ENCODE data around the gene DTWD1. TPM values are rescaled to one million over a fixed set of nuclear protein-coding genes. Genes with fewer than 3 reads are reported as not detected.

DTWD1 gene
- total RNA-seq, 4 donors from 2014 or later, result 16.2 to 36.0 (median 27.8) TPM

DNA sequence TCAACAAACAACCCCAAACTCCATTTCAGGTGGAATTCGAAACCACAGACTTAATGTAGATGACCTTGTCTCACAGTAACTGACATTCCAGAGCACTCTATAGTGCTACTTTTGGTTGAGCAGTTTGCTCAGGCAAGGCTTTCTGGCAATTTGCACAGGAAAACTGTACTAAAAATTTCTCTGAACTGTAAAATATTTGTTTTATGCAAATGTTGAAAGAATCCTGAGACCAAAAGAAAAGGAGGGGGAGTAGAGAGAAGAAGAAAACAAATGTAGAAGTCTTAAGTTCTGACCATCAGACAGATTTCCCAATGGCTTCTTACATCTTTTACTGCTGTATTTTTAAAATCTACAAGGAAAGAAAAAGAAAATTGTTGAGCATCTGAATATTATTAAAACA lies 53.5 kb downstream of the DTWD1 start:
- WGBS, 2 donors, result 48 to 63% methylated on average over 1 of the region's 1 CpG
- DNase-seq, result no peak
- Histone ChIP-seq H3K4me1 (peaks cover 0 to 7% of the 10 kb centered on the region in 2 donors), H3K27ac (no peak overlapping the region), H3K9me3 (no peaks in the 10 kb centered on the region), H3K4me3 (replicated peaks in 1 of 3) (no peak overlapping the region), H3K27me3 (no peaks in the 10 kb centered on the region), H3K36me3 (no peaks in the 10 kb centered on the region)
- intact Hi-C loops (cut with DNase I), result no loop called here
- no peak for TF ChIP-seq CTCF (IDR thresholded peaks at IDR 0.05)

DNA sequence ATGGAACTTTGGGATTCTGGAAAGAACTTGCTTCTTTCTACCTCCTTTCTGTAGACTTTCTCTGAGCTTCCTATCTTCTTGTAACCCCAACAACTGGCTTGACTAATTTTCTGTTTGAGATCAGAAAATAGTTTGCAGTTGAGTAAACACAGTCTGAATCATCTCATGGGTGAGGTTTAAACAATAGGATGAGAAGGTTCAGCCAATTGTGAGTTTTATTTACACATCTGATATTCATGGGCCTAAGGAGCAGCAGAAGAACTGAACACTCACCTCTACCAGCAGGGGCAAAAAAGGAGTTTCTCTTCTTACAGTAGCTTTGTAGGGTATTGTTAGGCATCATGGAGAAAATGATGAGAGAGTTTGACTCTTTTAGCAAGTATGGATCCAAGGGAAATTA lies 54.2 kb downstream of the DTWD1 start:
- no peak overlapping the region for H3K27ac ChIP-seq

DNA sequence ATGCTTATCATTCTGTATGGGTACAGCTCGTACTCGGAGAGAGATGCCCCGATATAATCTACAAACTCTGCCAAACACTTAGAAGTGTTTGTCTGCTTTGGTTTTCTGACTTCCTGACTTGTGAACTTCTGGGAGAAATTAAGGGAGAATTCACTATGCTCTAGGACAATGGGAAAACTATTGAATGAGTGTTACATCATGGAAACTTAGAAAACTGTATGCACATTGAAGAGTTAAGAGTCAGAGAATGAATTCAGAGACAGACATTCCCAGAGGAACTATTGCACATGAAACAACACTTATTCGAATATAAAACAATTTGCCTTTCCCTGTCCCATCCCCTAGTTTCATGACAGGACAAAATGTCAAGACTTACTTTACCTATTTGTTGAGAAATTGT lies 57.8 kb downstream of the DTWD1 start:
- intact Hi-C loops (cut with DNase I), result no loop called here
- Histone ChIP-seq H3K27me3 (no peaks in the 10 kb centered on the region), H3K27ac (no peak overlapping the region), H3K36me3 (no peaks in the 10 kb centered on the region), H3K9me3 (no peaks in the 10 kb centered on the region), H3K4me3 (replicated peaks in 1 of 3) (no peak overlapping the region), H3K4me1 (peaks cover 0 to 7% of the 10 kb centered on the region in 2 donors)
- 84 to 87% methylated on average over 4 of the region's 4 CpGs for WGBS, 2 donors
- no peak for DNase-seq
- TF ChIP-seq POLR2A (IDR thresholded peaks at IDR 0.05) (no peak), CTCF (IDR thresholded peaks at IDR 0.05) (no peak)

More for the DNA sequence above, 54.2 kb downstream of the DTWD1 start:
- no peak for TF ChIP-seq POLR2A (IDR thresholded peaks at IDR 0.05)
- no peak for DNase-seq
- intact Hi-C loops (cut with DNase I), result no loop called here
- Histone ChIP-seq H3K9me3 (no peaks in the 10 kb centered on the region), H3K4me3 (replicated peaks in 1 of 3) (no peak overlapping the region), H3K36me3 (no peaks in the 10 kb centered on the region), H3K4me1 (peaks cover 0 to 7% of the 10 kb centered on the region in 2 donors), H3K27me3 (no peaks in the 10 kb centered on the region)

- no peak for DNase-seq
- WGBS, 2 donors, result 79 to 85% methylated on average over 1 of the region's 1 CpG
- H3K27ac ChIP-seq, result no peak overlapping the region
- H3K36me3 ChIP-seq, result no peaks in the 10 kb centered on the region
- no peak overlapping the region for H3K4me3 ChIP-seq (replicated peaks in 1 of 3)
- H3K4me1 ChIP-seq, result no peaks in the 10 kb centered on the region
- intact Hi-C loops (cut with DNase I), result no loop called here
- TF ChIP-seq CTCF (IDR thresholded peaks at IDR 0.05) (no peak), POLR2A (IDR thresholded peaks at IDR 0.05) (no peak)
- H3K9me3 ChIP-seq, result no peaks in the 10 kb centered on the region
- no peaks in the 10 kb centered on the region for H3K27me3 ChIP-seq
Observed at GRCh38 chr15:49686599-49686998, 65.8 kb downstream of the DTWD1 start.

GRCh38 chr15:49688135-49688790 lies 67.4 kb downstream of the DTWD1 start:
- Histone ChIP-seq H3K27me3 (no peaks in the 10 kb centered on the region), H3K4me1 (no peaks in the 10 kb centered on the region), H3K9me3 (no peaks in the 10 kb centered on the region), H3K4me3 (replicated peaks in 1 of 3) (no peak overlapping the region), H3K36me3 (no peaks in the 10 kb centered on the region), H3K27ac (no peak overlapping the region)
- TF ChIP-seq POLR2A (IDR thresholded peaks at IDR 0.05) (no peak), CTCF (IDR thresholded peaks at IDR 0.05) (no peak)
- WGBS, 2 donors, result 91 to 92% methylated on average over 3 of the region's 3 CpGs
- DNase-seq, result no peak
- intact Hi-C loops (cut with DNase I), result no loop called here

Data from thyroid gland (tissue), 4 donors.